Measurements from ENCODE around the gene CD81. TPM values are rescaled to one million over a fixed set of nuclear protein-coding genes. Genes with fewer than 3 reads are reported as not detected.

CD81 gene
- total RNA-seq, 4 donors from 2014 or later, result 234 to 340 (median 277) TPM

- H3K27me3 ChIP-seq, result peaks cover 28% of the 10 kb centered on the region
- no peaks in the 10 kb centered on the region for H3K36me3 ChIP-seq
- WGBS, result no CpG with 5 or more reads among the region's 13 CpGs
Observed at GRCh38 chr11:2436521-2437031, 59.5 kb downstream of the CD81 start.

GRCh38 chr11:2437516-2437915, 60.4 kb downstream of the CD81 start:
- Histone ChIP-seq H3K27me3 (peaks cover 29% of the 10 kb centered on the region), H3K36me3 (no peaks in the 10 kb centered on the region), H3K27ac (no peak overlapping the region), H3K4me1 (no peaks in the 10 kb centered on the region), H3K4me3 (no peak overlapping the region), H3K9me3 (no peaks in the 10 kb centered on the region)
- WGBS, result 89% methylated on average over 4 of the region's 4 CpGs
- no peak for TF ChIP-seq POLR2AphosphoS5 (IDR thresholded peaks at IDR 0.05)
- no peak for TF ChIP-seq CTCF (IDR thresholded peaks at IDR 0.05)
- TF ChIP-seq EP300 (IDR thresholded peaks at IDR 0.05), result no peak
- TF ChIP-seq POLR2A (IDR thresholded peaks at IDR 0.05), result no peak
- peak in 1 of 2 donors; percentile 21 for DNase-seq (ENCODE audit: low spot score in 2 of 2)

More at GRCh38 chr11:2436521-2437031, 59.5 kb downstream of the CD81 start:
- H3K27ac ChIP-seq, result no peak overlapping the region
- H3K4me3 ChIP-seq, result no peak overlapping the region
- no peaks in the 10 kb centered on the region for H3K4me1 ChIP-seq
- no peak for TF ChIP-seq POLR2AphosphoS5 (IDR thresholded peaks at IDR 0.05)
- no peak for TF ChIP-seq CTCF (IDR thresholded peaks at IDR 0.05)
- no peak for TF ChIP-seq EP300 (IDR thresholded peaks at IDR 0.05)
- TF ChIP-seq POLR2A (IDR thresholded peaks at IDR 0.05), result no peak
- peak in 1 of 2 donors; percentile 59 for DNase-seq (ENCODE audit: low spot score in 2 of 2)
- no peaks in the 10 kb centered on the region for H3K9me3 ChIP-seq

GRCh38 chr11:2439820-2440219, 62.7 kb downstream of the CD81 start:
- Histone ChIP-seq H3K9me3 (no peaks in the 10 kb centered on the region), H3K27ac (no peak overlapping the region), H3K27me3 (peaks cover 40% of the 10 kb centered on the region), H3K4me1 (peaks cover 8% of the 10 kb centered on the region), H3K36me3 (no peaks in the 10 kb centered on the region), H3K4me3 (no peak overlapping the region)
- TF ChIP-seq EP300 (IDR thresholded peaks at IDR 0.05), result no peak
- no peak for TF ChIP-seq POLR2AphosphoS5 (IDR thresholded peaks at IDR 0.05)
- no peak for TF ChIP-seq POLR2A (IDR thresholded peaks at IDR 0.05)
- TF ChIP-seq CTCF (IDR thresholded peaks at IDR 0.05), result no peak
- no peak for DNase-seq (ENCODE audit: low spot score in 2 of 2)
- WGBS, result 92% methylated on average over 3 of the region's 3 CpGs

- Histone ChIP-seq H3K9me3 (no peaks in the 10 kb centered on the region), H3K4me1 (peaks cover 15% of the 10 kb centered on the region), H3K36me3 (no peaks in the 10 kb centered on the region), H3K27ac (no peak overlapping the region), H3K27me3 (peaks cover 49% of the 10 kb centered on the region), H3K4me3 (no peak overlapping the region)
- TF ChIP-seq EP300 (IDR thresholded peaks at IDR 0.05) (no peak), POLR2A (IDR thresholded peaks at IDR 0.05) (no peak), CTCF (IDR thresholded peaks at IDR 0.05) (no peak), POLR2AphosphoS5 (IDR thresholded peaks at IDR 0.05) (no peak)
- 72% methylated on average over 8 of the region's 8 CpGs for WGBS
- peak in 1 of 2 donors; percentile 46 for DNase-seq (ENCODE audit: low spot score in 2 of 2)
Observed at GRCh38 chr11:2440646-2441045, 63.5 kb downstream of the CD81 start.

GRCh38 chr11:2441171-2441570, 64.1 kb downstream of the CD81 start:
- peaks cover 54% of the 10 kb centered on the region for H3K27me3 ChIP-seq
- H3K9me3 ChIP-seq, result no peaks in the 10 kb centered on the region
- no peaks in the 10 kb centered on the region for H3K36me3 ChIP-seq
- peaks cover 19% of the 10 kb centered on the region for H3K4me1 ChIP-seq
- H3K27ac ChIP-seq, result no peak overlapping the region
- 53% methylated on average over 2 of the region's 4 CpGs for WGBS
- H3K4me3 ChIP-seq, result no peak overlapping the region
- DNase-seq (ENCODE audit: low spot score in 2 of 2), result peak in 1 of 2 donors; percentile 49
- TF ChIP-seq POLR2A (IDR thresholded peaks at IDR 0.05) (no peak), EP300 (IDR thresholded peaks at IDR 0.05) (no peak)

GRCh38 chr11:2442589-2442988, 65.5 kb downstream of the CD81 start:
- Histone ChIP-seq H3K27me3 (peaks cover 62% of the 10 kb centered on the region), H3K9me3 (no peaks in the 10 kb centered on the region), H3K36me3 (no peaks in the 10 kb centered on the region), H3K27ac (no peak overlapping the region), H3K4me3 (no peak overlapping the region), H3K4me1 (peaks cover 24% of the 10 kb centered on the region)
- WGBS, result 82% methylated on average over 2 of the region's 2 CpGs
- DNase-seq (ENCODE audit: low spot score in 2 of 2), result no peak
- TF ChIP-seq POLR2A (IDR thresholded peaks at IDR 0.05), result no peak
- TF ChIP-seq POLR2AphosphoS5 (IDR thresholded peaks at IDR 0.05), result no peak

Measured in suprapubic skin (tissue), 4 donors.